Progenitor cell of endocrine pancreas (in vitro differentiated cells): ENCODE results near the gene GRM6. TPM values are rescaled to one million over a fixed set of nuclear protein-coding genes. Genes with fewer than 3 reads are reported as not detected.

ENCODE experiments used
- DNase-seq: peaks from one replicate; pipeline ENCODE4 v3.0.0; 2021; ENCODE audit warnings: low spot score; ENCODE audit not compliant: unreplicated experiment
- H3K27ac Mint-ChIP-seq: 2 replicates; pipeline ENCODE4 v1.8.0; 2021; ENCODE audit warnings: mild to moderate bottlenecking, moderate library complexity, mixed read lengths
- H3K27me3 Mint-ChIP-seq: 2 replicates; pipeline ENCODE4 v1.8.0; 2021; ENCODE audit warnings: mixed read lengths
- H3K36me3 Mint-ChIP-seq: 2 replicates; pipeline ENCODE4 v1.8.0; 2022; ENCODE audit warnings: mixed read lengths; ENCODE audit not compliant: insufficient read depth
- H3K4me1 Mint-ChIP-seq: 2 replicates; pipeline ENCODE4 v1.8.0; 2021; ENCODE audit warnings: low read depth, mixed read lengths
- H3K4me3 Mint-ChIP-seq: 2 replicates; pipeline ENCODE4 v1.8.0; 2021; ENCODE audit warnings: low read depth, mild to moderate bottlenecking, moderate library complexity, mixed read lengths
- H3K9me3 Mint-ChIP-seq: 2 replicates; pipeline ENCODE4 v1.8.0; 2021; ENCODE audit warnings: low read depth, mixed read lengths
- total RNA-seq: library from RNA; stranded (reverse); gene quantifications from 2 replicates; pipeline ENCODE4 v1.2.1, GENCODE V29; 2021
- TF ChIP-seq, protein P1 (sequence below): fragments of 200-600 bp; sonication (generic); IDR thresholded peaks from one replicate; pipeline ENCODE4 v1.5.0; 2021; ENCODE audit warnings: antibody characterized with exemption, mild to moderate bottlenecking; ENCODE audit not compliant: unreplicated experiment

The GRM6 gene
- total RNA-seq, 1 donor from 2014 or later = not detected

DNA sequence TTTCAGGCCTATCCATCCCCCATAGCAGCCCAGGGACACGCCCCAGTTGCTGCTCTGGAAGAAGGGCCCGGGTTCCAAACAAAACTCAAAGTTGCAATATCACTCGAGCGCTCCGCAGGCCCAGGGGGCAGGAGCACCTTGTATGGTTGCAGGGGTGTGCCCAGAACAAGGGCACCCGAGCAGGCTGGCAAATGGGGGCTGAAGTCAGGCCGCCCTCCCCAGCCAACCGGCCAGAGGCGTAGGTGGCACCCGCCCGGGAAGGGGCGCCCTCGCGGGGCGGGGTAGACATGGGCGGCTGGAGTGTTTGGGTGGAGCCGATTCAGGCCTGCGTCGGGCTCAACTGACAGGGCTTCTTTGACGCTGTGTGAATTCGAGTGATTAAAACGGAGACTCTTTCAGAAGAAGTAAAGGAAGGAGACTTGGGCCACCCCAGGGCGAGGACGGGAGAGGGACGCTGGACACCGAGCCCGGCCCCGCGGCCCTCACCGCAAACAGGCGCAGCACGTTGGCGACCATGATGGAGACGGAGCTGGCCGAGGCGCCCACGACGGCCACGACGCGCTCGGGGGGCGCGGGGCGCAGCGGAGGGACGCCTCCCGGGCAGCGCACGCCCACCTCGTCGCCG lies 1.1 kb downstream of the GRM6 start:
- DNase-seq = no peak
- TF ChIP-seq, protein P1, sequence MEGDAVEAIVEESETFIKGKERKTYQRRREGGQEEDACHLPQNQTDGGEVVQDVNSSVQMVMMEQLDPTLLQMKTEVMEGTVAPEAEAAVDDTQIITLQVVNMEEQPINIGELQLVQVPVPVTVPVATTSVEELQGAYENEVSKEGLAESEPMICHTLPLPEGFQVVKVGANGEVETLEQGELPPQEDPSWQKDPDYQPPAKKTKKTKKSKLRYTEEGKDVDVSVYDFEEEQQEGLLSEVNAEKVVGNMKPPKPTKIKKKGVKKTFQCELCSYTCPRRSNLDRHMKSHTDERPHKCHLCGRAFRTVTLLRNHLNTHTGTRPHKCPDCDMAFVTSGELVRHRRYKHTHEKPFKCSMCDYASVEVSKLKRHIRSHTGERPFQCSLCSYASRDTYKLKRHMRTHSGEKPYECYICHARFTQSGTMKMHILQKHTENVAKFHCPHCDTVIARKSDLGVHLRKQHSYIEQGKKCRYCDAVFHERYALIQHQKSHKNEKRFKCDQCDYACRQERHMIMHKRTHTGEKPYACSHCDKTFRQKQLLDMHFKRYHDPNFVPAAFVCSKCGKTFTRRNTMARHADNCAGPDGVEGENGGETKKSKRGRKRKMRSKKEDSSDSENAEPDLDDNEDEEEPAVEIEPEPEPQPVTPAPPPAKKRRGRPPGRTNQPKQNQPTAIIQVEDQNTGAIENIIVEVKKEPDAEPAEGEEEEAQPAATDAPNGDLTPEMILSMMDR = no peak
- Mint-ChIP-seq H3K9me3 (peaks cover 11% of the 10 kb centered on the region), H3K27me3 (peaks cover 56% of the 10 kb centered on the region), H3K4me1 (no peaks in the 10 kb centered on the region), H3K4me3 (no peak overlapping the region), H3K36me3 (no peaks in the 10 kb centered on the region), H3K27ac (no peak overlapping the region)

DNA sequence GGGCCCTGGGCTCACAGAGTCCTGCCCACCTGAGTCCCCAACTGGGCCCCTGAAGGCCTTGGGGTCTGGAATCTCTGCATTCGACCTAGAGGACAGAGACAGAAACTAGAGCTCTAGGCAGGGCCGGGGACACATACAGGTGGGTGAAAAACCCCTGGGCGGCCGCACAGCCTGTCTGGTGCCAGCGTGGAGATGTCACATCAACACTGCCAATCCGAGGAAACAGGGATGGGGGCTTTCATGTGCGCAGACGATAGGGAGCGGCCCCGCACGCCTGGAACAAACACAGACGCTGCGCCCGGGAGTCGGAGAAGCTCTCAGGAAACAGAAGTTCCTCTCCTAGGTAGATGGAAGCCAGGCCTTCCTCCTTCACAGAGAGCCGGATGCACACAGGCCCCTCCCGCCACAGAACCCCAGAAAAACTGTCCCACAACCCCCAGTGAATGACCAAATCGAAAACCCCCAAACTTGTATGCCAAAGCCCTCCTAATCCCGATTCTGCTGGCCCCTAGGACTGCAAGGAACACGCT lies 1.8 kb downstream of the GRM6 start:
- Mint-ChIP-seq H3K4me3 (no peak overlapping the region), H3K27me3 (peaks cover 53% of the 10 kb centered on the region), H3K27ac (no peak overlapping the region), H3K9me3 (peaks cover 9% of the 10 kb centered on the region), H3K36me3 (no peaks in the 10 kb centered on the region), H3K4me1 (no peaks in the 10 kb centered on the region)
- TF ChIP-seq, protein P1 = no peak
- DNase-seq = no peak

DNA sequence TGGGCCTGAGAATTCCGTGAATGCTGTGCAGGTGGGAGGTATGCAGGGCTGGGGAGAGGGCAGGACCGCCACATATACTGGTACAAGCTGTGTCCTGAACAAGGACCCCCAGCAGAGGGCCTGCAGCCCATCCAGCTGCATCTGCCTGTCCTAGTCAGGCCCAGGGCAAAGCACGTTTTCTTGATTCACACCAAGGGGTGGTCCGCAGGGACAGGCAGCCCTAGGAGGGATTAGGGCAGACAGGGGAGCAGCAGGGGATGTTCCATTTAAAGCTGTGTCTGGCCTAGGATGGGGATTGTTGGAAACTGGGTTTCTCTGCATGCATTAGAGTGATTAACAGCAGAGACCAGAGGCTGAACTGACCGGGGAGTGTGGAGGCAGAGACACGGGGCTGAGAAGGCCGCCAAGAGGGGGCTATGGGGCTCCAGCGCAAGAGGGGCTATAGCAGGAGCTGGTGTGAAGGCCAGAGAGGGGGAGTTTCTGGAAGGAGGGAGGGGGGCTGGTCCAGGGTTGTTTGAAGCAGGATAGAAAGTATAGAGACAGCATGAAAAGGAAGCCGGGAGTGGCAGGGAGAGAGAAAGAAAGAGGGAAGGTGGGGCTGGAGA lies 2.7 kb downstream of the GRM6 start:
- DNase-seq = no peak
- Mint-ChIP-seq H3K9me3 (peaks cover 13% of the 10 kb centered on the region), H3K27me3 (peaks cover 47% of the 10 kb centered on the region), H3K27ac (no peak overlapping the region), H3K4me1 (no peaks in the 10 kb centered on the region), H3K36me3 (no peaks in the 10 kb centered on the region), H3K4me3 (no peak overlapping the region)
- TF ChIP-seq, protein P1 = no peak

DNA sequence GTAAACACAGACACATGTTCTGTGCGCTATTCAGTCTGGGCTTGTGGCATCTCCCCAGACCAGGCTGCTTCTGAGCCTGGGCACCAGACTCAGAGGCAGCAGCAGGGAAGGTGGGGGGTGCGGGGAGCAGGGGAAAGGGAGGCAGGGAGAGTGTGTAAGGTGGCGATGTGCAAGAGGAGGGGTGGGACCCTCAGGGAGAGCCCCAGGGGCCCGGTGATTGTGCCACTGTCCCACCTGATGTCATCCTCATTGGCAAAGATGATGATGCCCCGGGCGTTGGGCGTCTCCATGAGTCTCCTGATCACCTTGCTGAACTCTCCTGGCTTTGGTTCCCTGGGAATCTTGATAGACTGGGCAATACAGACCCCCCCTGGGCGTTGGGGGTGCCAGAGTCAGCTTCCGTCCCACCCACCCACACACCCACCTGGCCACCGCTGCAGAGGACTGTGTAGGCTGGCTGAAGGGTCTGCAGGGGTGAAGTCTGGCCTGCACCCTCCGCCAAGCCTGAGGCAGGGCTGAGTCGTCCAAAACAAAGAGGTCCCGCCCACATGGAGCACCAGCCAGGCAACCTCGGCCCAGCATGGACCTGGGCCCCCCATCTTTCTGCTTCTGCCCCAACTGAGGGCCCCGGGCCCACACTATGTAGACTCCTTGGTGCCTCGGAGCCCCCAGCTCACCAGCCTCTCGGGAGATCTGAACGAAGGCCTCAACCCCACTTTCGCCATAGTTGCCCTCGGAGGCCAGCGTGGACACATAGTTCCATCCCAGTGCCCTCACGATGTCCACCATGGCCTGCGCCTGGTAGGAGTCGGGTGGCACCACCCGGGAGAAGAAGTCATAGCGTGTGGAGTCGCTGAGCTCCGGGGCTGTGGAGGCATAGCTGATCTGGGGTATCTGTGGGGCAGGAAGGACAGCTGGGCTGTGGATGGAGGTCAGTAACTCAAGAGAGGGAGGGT lies 3.7 kb downstream of the GRM6 start:
- Mint-ChIP-seq H3K4me1 (no peaks in the 10 kb centered on the region), H3K9me3 (peaks cover 16% of the 10 kb centered on the region)
- DNase-seq = no peak

More for the DNA sequence above, 3.7 kb downstream of the GRM6 start:
- no peak overlapping the region for H3K4me3 Mint-ChIP-seq
- no peak overlapping the region for H3K27ac Mint-ChIP-seq
- H3K27me3 Mint-ChIP-seq = peaks cover 39% of the 10 kb centered on the region
- no peaks in the 10 kb centered on the region for H3K36me3 Mint-ChIP-seq
- TF ChIP-seq, protein P1 = no peak
